ENCODE measurements around the gene MECR. TPM values are rescaled to one million over a fixed set of nuclear protein-coding genes. Genes with fewer than 3 reads are reported as not detected.

MECR gene
- total RNA-seq, 1 donor from 2014 or later: 19.7 TPM

GRCh38 chr1:29172415-29172939 is 58.3 kb downstream of the MECR start:
- no peak overlapping the region for H3K4me3 ChIP-seq (ENCODE audit: low read depth, low read length)
- no peak for DNase-seq (ENCODE audit: low read depth)
- no peak for TF ChIP-seq CTCF (conservative IDR thresholded peaks at IDR 0.05; ENCODE audit: low read depth, low read length)

- DNase-seq (ENCODE audit: low read depth): no peak
- H3K4me3 ChIP-seq (ENCODE audit: low read depth, low read length): no peak overlapping the region
- TF ChIP-seq CTCF (conservative IDR thresholded peaks at IDR 0.05; ENCODE audit: low read depth, low read length): no peak
These were observed 59.2 kb downstream of the MECR start for GRCh38 chr1:29171521-29171920.

GRCh38 chr1:29171089-29171488 is 59.6 kb downstream of the MECR start:
- no peak for TF ChIP-seq CTCF (conservative IDR thresholded peaks at IDR 0.05; ENCODE audit: low read depth, low read length)
- DNase-seq (ENCODE audit: low read depth): no peak
- H3K4me3 ChIP-seq (ENCODE audit: low read depth, low read length): no peak overlapping the region

- H3K4me3 ChIP-seq (ENCODE audit: low read depth, low read length): no peak overlapping the region
- no peak for DNase-seq (ENCODE audit: low read depth)
- no peak for TF ChIP-seq CTCF (conservative IDR thresholded peaks at IDR 0.05; ENCODE audit: low read depth, low read length)
These were observed 60.8 kb downstream of the MECR start for GRCh38 chr1:29169976-29170375.

GRCh38 chr1:29167904-29168303 is 62.8 kb downstream of the MECR start:
- TF ChIP-seq CTCF (conservative IDR thresholded peaks at IDR 0.05; ENCODE audit: low read depth, low read length): no peak
- no peak overlapping the region for H3K4me3 ChIP-seq (ENCODE audit: low read depth, low read length)
- no peak for DNase-seq (ENCODE audit: low read depth)

GRCh38 chr1:29166291-29166878 is 64.3 kb downstream of the MECR start:
- DNase-seq (ENCODE audit: low read depth): peak; percentile 89
- peak; percentile 6 for TF ChIP-seq CTCF (conservative IDR thresholded peaks at IDR 0.05; ENCODE audit: low read depth, low read length)

GRCh38 chr1:29164588-29164987 is 66.1 kb downstream of the MECR start:
- no peak overlapping the region for H3K4me3 ChIP-seq (ENCODE audit: low read depth, low read length)
- TF ChIP-seq CTCF (conservative IDR thresholded peaks at IDR 0.05; ENCODE audit: low read depth, low read length): no peak
- no peak for DNase-seq (ENCODE audit: low read depth)

More at GRCh38 chr1:29166291-29166878, 64.3 kb downstream of the MECR start:
- H3K4me3 ChIP-seq (ENCODE audit: low read depth, low read length): no peak overlapping the region
